ENCODE measurements around the gene TM4SF18. TPM values are rescaled to one million over a fixed set of nuclear protein-coding genes. Genes with fewer than 3 reads are reported as not detected.

Gene TM4SF18
- polyA plus RNA-seq, 1 of the 3 experiments (the other 2 are of a cell fraction), result 0.30 TPM

DNA sequence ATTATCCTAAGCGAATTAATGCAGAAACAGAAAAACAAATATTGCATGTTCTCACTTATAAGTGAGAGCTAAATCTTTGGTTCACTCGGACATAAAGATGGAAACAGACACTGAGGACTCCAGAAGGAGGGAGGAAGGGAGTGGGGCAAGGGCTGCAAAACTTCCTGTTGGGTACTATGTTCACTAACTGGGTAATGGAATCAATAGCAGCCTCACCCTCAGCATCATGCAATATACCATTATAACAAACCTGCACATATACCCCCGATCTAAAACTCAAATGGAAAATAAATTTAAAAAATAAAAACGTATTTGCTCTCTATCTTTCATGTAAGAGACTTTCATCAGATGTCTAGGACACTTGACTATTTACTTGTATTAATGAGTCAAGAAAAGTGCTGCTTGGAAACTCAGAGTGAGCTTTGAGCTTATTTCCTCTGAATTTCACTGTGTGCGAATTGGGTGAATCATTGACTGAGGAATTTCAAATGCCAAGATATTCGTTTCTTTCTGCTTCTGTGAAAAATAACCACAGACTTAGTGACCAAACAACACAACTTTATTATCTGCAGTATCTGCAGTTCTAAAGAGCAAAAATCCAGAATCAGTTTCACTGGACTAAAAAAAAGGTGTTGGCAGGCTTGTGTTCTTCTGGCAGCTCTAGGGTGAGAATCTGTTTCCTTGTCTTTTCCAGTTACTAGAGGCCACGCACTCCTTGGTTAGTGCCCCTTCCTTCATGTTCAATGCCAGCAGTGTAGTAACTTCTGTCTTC lies 18.4 kb downstream of the TM4SF18 start:
- TF ChIP-seq GABPA (IDR thresholded peaks at IDR 0.05; ENCODE audit: low read depth) (no peak), SIN3A (IDR thresholded peaks at IDR 0.05; ENCODE audit: borderline replicate concordance, low read depth, low read length) (no peak), FOSL2 (IDR thresholded peaks at IDR 0.05; ENCODE audit: borderline replicate concordance, low read depth) (peak; percentile 78), NRF1 (IDR thresholded peaks at IDR 0.05; ENCODE audit: low read depth, low read length) (no peak), NFIC (IDR thresholded peaks at IDR 0.05; ENCODE audit: borderline replicate concordance) (peak; percentile 53; the same call in 1 of the 2 replicates), TCF12 (IDR thresholded peaks at IDR 0.05) (peak; percentile 73), YY1 (IDR thresholded peaks at IDR 0.05; ENCODE audit: low read depth) (no peak), RFX5 (IDR thresholded peaks at IDR 0.05; ENCODE audit: low read length) (no peak), EP300 (IDR thresholded peaks at IDR 0.05; ENCODE audit: borderline replicate concordance in 1 of 2, low read depth in 1 of 2, low read length in 1 of 2) (peak in 1 of 2 experiments; percentile 13; a peak in 1 of 4 replicates), TAF1 (IDR thresholded peaks at IDR 0.05; ENCODE audit: borderline replicate concordance, low read depth, low read length) (no peak), MEF2A (IDR thresholded peaks at IDR 0.05; ENCODE audit: borderline replicate concordance, low read depth) (no peak), JUND (IDR thresholded peaks at IDR 0.05) (peak; percentile 67), SMC3 (IDR thresholded peaks at IDR 0.05; ENCODE audit: low read depth, low read length) (no peak), ELF1 (IDR thresholded peaks at IDR 0.05) (no peak), POLR2AphosphoS5 (IDR thresholded peaks at IDR 0.05; ENCODE audit: low read depth, low read length) (peak; percentile 41; the same call in 1 of the 2 replicates), TEAD4 (IDR thresholded peaks at IDR 0.05; ENCODE audit: borderline replicate concordance, insufficient read depth) (0 out of 2 replicates have a peak, but pooled peaks have one; percentile 49)
- TF ChIP-seq, protein P1, sequence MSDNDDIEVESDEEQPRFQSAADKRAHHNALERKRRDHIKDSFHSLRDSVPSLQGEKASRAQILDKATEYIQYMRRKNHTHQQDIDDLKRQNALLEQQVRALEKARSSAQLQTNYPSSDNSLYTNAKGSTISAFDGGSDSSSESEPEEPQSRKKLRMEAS (IDR thresholded peaks at IDR 0.05; ENCODE audit: low read depth), result 0 out of 2 replicates have a peak, but pooled peaks have one; percentile 29
- TF ChIP-seq, protein P2, sequence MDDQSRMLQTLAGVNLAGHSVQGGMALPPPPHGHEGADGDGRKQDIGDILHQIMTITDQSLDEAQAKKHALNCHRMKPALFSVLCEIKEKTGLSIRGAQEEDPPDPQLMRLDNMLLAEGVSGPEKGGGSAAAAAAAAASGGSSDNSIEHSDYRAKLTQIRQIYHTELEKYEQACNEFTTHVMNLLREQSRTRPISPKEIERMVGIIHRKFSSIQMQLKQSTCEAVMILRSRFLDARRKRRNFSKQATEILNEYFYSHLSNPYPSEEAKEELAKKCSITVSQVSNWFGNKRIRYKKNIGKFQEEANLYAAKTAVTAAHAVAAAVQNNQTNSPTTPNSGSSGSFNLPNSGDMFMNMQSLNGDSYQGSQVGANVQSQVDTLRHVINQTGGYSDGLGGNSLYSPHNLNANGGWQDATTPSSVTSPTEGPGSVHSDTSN (IDR thresholded peaks at IDR 0.05), result peak; percentile 57
- TF ChIP-seq, protein P3, sequence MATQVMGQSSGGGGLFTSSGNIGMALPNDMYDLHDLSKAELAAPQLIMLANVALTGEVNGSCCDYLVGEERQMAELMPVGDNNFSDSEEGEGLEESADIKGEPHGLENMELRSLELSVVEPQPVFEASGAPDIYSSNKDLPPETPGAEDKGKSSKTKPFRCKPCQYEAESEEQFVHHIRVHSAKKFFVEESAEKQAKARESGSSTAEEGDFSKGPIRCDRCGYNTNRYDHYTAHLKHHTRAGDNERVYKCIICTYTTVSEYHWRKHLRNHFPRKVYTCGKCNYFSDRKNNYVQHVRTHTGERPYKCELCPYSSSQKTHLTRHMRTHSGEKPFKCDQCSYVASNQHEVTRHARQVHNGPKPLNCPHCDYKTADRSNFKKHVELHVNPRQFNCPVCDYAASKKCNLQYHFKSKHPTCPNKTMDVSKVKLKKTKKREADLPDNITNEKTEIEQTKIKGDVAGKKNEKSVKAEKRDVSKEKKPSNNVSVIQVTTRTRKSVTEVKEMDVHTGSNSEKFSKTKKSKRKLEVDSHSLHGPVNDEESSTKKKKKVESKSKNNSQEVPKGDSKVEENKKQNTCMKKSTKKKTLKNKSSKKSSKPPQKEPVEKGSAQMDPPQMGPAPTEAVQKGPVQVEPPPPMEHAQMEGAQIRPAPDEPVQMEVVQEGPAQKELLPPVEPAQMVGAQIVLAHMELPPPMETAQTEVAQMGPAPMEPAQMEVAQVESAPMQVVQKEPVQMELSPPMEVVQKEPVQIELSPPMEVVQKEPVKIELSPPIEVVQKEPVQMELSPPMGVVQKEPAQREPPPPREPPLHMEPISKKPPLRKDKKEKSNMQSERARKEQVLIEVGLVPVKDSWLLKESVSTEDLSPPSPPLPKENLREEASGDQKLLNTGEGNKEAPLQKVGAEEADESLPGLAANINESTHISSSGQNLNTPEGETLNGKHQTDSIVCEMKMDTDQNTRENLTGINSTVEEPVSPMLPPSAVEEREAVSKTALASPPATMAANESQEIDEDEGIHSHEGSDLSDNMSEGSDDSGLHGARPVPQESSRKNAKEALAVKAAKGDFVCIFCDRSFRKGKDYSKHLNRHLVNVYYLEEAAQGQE (IDR thresholded peaks at IDR 0.05; ENCODE audit: low read depth, low read length), result no peak
- TF ChIP-seq, protein P4, sequence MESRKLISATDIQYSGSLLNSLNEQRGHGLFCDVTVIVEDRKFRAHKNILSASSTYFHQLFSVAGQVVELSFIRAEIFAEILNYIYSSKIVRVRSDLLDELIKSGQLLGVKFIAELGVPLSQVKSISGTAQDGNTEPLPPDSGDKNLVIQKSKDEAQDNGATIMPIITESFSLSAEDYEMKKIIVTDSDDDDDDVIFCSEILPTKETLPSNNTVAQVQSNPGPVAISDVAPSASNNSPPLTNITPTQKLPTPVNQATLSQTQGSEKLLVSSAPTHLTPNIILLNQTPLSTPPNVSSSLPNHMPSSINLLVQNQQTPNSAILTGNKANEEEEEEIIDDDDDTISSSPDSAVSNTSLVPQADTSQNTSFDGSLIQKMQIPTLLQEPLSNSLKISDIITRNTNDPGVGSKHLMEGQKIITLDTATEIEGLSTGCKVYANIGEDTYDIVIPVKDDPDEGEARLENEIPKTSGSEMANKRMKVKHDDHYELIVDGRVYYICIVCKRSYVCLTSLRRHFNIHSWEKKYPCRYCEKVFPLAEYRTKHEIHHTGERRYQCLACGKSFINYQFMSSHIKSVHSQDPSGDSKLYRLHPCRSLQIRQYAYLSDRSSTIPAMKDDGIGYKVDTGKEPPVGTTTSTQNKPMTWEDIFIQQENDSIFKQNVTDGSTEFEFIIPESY (IDR thresholded peaks at IDR 0.05; ENCODE audit: borderline replicate concordance, low read depth), result no peak
- TF ChIP-seq, protein P5, sequence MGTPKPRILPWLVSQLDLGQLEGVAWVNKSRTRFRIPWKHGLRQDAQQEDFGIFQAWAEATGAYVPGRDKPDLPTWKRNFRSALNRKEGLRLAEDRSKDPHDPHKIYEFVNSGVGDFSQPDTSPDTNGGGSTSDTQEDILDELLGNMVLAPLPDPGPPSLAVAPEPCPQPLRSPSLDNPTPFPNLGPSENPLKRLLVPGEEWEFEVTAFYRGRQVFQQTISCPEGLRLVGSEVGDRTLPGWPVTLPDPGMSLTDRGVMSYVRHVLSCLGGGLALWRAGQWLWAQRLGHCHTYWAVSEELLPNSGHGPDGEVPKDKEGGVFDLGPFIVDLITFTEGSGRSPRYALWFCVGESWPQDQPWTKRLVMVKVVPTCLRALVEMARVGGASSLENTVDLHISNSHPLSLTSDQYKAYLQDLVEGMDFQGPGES (IDR thresholded peaks at IDR 0.05; ENCODE audit: low read depth, low read length), result no peak
- TF ChIP-seq, protein P6, sequence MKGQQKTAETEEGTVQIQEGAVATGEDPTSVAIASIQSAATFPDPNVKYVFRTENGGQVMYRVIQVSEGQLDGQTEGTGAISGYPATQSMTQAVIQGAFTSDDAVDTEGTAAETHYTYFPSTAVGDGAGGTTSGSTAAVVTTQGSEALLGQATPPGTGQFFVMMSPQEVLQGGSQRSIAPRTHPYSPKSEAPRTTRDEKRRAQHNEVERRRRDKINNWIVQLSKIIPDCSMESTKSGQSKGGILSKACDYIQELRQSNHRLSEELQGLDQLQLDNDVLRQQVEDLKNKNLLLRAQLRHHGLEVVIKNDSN (IDR thresholded peaks at IDR 0.05; ENCODE audit: borderline replicate concordance, low read depth), result no peak
- no peaks in the 10 kb centered on the region for H3K79me2 ChIP-seq (ENCODE audit: insufficient read depth)
- peaks cover 0 to 3% of the 10 kb centered on the region in 2 experiments; a peak in 2 of 4 replicates for H3K4me1 ChIP-seq (ENCODE audit: control insufficient read depth in 1 of 2, insufficient read depth in 2 of 2, low read depth in 1 of 2, low read length in 1 of 2)
- no peak overlapping the region for H3K4me3 ChIP-seq (ENCODE audit: low read depth in 2 of 2, low read length in 1 of 2)
- peak overlapping the region; percentile 34 to 86; a peak in 3 of 4 replicates for H3K27ac ChIP-seq (ENCODE audit: low read depth in 2 of 2, low read length in 1 of 2)
- POLR2A ChIA-PET, result no interaction called here
- H3F3A ChIP-seq (replicated peaks; ENCODE audit: insufficient read depth), result peaks cover 16% of the 10 kb centered on the region
- peak overlapping the region; percentile 76; the same call in 1 of the 2 replicates for H2AFZ ChIP-seq (ENCODE audit: low read depth)
- peaks cover 10% of the 10 kb centered on the region for H3K9me3 ChIP-seq
- 50% methylated on average over 7 of the region's 7 CpGs for WGBS (ENCODE audit: low lambda C conversion rate)
- H3K27me3 ChIP-seq (ENCODE audit: insufficient read depth), result no peaks in the 10 kb centered on the region
- H4K20me1 ChIP-seq (ENCODE audit: insufficient read depth), result no peaks in the 10 kb centered on the region
- peak overlapping the region; percentile 44; the same call in 1 of the 2 replicates for H3K9ac ChIP-seq
- H3K9me2 ChIP-seq, result no peaks in the 10 kb centered on the region
- H3K36me3 ChIP-seq (replicated peaks in 1 of 2; ENCODE audit: control insufficient read depth in 1 of 2, insufficient read depth in 2 of 2, low read length in 1 of 2), result no peaks in the 10 kb centered on the region
- DNase-seq, result no peak
- H3K4me2 ChIP-seq, result peak overlapping the region; percentile 23; the same call in 1 of the 2 replicates
- CTCF ChIA-PET, result no interaction called here
